ENCODE measurements around the gene TENM4.

DNA sequence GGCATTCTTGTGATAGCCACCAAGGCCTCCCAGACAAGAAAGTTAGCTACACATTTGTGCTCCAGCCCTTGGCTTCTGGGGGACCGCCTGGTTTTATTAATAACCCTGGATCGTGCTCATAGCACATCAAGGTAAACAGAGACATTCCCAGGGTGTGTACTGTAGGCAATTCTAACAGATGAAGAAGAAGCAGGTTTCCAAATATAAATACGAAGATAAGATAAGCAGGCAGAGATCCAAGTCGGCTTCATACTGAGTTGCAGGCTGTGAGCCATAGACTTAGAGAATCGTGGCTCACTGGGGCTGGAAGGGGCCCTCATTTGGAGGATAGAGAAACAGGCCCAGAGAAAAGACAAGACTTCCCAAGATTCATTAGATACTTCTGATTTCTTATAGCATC, 131.4 kb downstream of the TENM4 start:
- no peak for TF ChIP-seq BACH2 (CRISPR knock-in tag; IDR thresholded peaks at IDR 0.05; ENCODE audit: borderline replicate concordance)
- TF ChIP-seq, protein P1, sequence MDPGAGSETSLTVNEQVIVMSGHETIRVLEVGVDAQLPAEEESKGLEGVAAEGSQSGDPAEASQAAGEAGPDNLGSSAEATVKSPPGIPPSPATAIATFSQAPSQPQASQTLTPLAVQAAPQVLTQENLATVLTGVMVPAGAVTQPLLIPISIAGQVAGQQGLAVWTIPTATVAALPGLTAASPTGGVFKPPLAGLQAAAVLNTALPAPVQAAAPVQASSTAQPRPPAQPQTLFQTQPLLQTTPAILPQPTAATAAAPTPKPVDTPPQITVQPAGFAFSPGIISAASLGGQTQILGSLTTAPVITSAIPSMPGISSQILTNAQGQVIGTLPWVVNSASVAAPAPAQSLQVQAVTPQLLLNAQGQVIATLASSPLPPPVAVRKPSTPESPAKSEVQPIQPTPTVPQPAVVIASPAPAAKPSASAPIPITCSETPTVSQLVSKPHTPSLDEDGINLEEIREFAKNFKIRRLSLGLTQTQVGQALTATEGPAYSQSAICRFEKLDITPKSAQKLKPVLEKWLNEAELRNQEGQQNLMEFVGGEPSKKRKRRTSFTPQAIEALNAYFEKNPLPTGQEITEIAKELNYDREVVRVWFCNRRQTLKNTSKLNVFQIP (CRISPR knock-in tag; IDR thresholded peaks at IDR 0.05; ENCODE audit: borderline replicate concordance, low read depth), result no peak
